Right renal cortex interstitium (tissue), 3 donors: ENCODE measurements around the gene MMP27. TPM values are rescaled to one million over a fixed set of nuclear protein-coding genes. Genes with fewer than 3 reads are reported as not detected.

Experiments
- polyA plus RNA-seq, 3 donors: library from polyadenylated mRNA; unstranded; fragments of 120-200 nt; gene quantifications; one replicate each; pipeline ENCODE4 v1.2.1, GENCODE V29; 2013; ENCODE audit not compliant: insufficient read length in 3 of 3

MMP27 gene
- polyA plus RNA-seq, 3 donors = not detected

Other genes starting within 250 kb of the MMP27 start
- 10 to 100 TPM; 21.8 to 31.4 (median 25.7) TPM for gene MMP7, start 175.0 kb downstream of the MMP27 start, polyA plus RNA-seq
- not detected for gene MMP20, start 80.4 kb downstream of the MMP27 start, polyA plus RNA-seq
- gene MMP8, start 19.2 kb upstream of the MMP27 start, polyA plus RNA-seq = under 1 TPM in 1 of 3 donors, not detected in 2; 0.18 TPM
- not detected for gene MMP10, start 74.9 kb upstream of the MMP27 start, polyA plus RNA-seq
- under 1 TPM; 0.07 to 0.28 (median 0.24) TPM for gene MMP1, start 92.4 kb upstream of the MMP27 start, polyA plus RNA-seq
- under 1 TPM in 1 of 3 donors, not detected in 2; 0.06 TPM for gene MMP3, start 137.8 kb upstream of the MMP27 start, polyA plus RNA-seq
- gene MMP12, start 169.2 kb upstream of the MMP27 start, polyA plus RNA-seq = 1 to 10 TPM; 2.3 to 4.2 (median 3.7) TPM
- not detected for gene MMP13, start 250.0 kb upstream of the MMP27 start, polyA plus RNA-seq